ENCODE measurements around the gene CFAP20DC.

GRCh38 chr3:58857402-58857801 lies 192.4 kb downstream of the CFAP20DC start:
- TF ChIP-seq, protein P1, sequence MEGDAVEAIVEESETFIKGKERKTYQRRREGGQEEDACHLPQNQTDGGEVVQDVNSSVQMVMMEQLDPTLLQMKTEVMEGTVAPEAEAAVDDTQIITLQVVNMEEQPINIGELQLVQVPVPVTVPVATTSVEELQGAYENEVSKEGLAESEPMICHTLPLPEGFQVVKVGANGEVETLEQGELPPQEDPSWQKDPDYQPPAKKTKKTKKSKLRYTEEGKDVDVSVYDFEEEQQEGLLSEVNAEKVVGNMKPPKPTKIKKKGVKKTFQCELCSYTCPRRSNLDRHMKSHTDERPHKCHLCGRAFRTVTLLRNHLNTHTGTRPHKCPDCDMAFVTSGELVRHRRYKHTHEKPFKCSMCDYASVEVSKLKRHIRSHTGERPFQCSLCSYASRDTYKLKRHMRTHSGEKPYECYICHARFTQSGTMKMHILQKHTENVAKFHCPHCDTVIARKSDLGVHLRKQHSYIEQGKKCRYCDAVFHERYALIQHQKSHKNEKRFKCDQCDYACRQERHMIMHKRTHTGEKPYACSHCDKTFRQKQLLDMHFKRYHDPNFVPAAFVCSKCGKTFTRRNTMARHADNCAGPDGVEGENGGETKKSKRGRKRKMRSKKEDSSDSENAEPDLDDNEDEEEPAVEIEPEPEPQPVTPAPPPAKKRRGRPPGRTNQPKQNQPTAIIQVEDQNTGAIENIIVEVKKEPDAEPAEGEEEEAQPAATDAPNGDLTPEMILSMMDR (IDR thresholded peaks at IDR 0.05; ENCODE audit: low read length): no peak
- TF ChIP-seq EZH2phosphoT487 (IDR thresholded peaks at IDR 0.05; ENCODE audit: low read length) (no peak), EZH2 (optimal IDR thresholded peaks at IDR 0.05; ENCODE audit: low read depth, low read length) (no peak)
